CD4-positive, CD25-positive, alpha-beta regulatory T cell (primary cell): ENCODE measurements around the gene IGSF9. TPM values are rescaled to one million over a fixed set of nuclear protein-coding genes. Genes with fewer than 3 reads are reported as not detected.

Experiments
- ATAC-seq, 2 donors: fragments of 150-1000 bp; cut with Tn5 transposase; one replicate each; pipeline ENCODE4 v1.10.0; 2021; ENCODE audit warnings: low read depth in 2 of 2, moderate number of reproducible peaks in 2 of 2, moderate library complexity in 1 of 2
- DNase-seq, 3 donors: peaks; one replicate each; pipeline versions ENCODE4 v3.0.0 to v3.0.0-alpha.2; 2012 to 2022; ENCODE audit warnings: mixed read lengths in 1 of 3
- H3K27ac ChIP-seq: one replicate; pipeline ENCODE4 v1.7.0; 2013; ENCODE audit warnings: mild to moderate bottlenecking, low read length; ENCODE audit not compliant: insufficient read depth, poor library complexity, severe bottlenecking
- H3K27me3 ChIP-seq: one replicate; pipeline ENCODE4 v1.7.0; 2013; ENCODE audit warnings: low read length; ENCODE audit not compliant: control insufficient read depth, insufficient read depth
- H3K36me3 ChIP-seq: one replicate; pipeline ENCODE4 v1.7.0; 2013; ENCODE audit warnings: mild to moderate bottlenecking, low read length, moderate library complexity; ENCODE audit not compliant: control insufficient read depth, insufficient read depth
- H3K4me1 ChIP-seq: 2 replicates; pipeline ENCODE4 v1.7.0; 2013; ENCODE audit warnings: mild to moderate bottlenecking, low read length; ENCODE audit not compliant: insufficient read depth, control insufficient read depth, poor library complexity, severe bottlenecking
- H3K4me3 ChIP-seq: one replicate; pipeline ENCODE4 v1.7.0; 2013; ENCODE audit warnings: low read depth, mild to moderate bottlenecking, low read length, moderate library complexity
- H3K9me3 ChIP-seq, 2 experiments: 1 replicate in 1 of 2; 2 replicates in 1 of 2; pipeline ENCODE4 v1.7.0; 2013; ENCODE audit warnings: low read length in 2 of 2, mild to moderate bottlenecking in 1 of 2, moderate library complexity in 1 of 2; ENCODE audit not compliant: control insufficient read depth in 2 of 2
- H3K27ac Mint-ChIP-seq, 3 donors: one replicate each; pipeline ENCODE4 v1.8.0; 2020 to 2022; ENCODE audit warnings: mild to moderate bottlenecking in 3 of 3, mixed read lengths in 3 of 3, moderate library complexity in 2 of 3
- H3K27me3 Mint-ChIP-seq: one replicate; pipeline ENCODE4 v1.8.0; 2022; ENCODE audit warnings: mild to moderate bottlenecking, mixed read lengths
- H3K36me3 Mint-ChIP-seq: one replicate; pipeline ENCODE4 v1.8.0; 2020; ENCODE audit warnings: mixed read lengths
- H3K4me1 Mint-ChIP-seq, 4 donors: one replicate each; pipeline ENCODE4 v1.8.0; 2020 to 2022; ENCODE audit warnings: mixed read lengths in 4 of 4, mild to moderate bottlenecking in 1 of 4
- H3K4me3 Mint-ChIP-seq, 4 donors: one replicate each; pipeline ENCODE4 v1.8.0; 2020 to 2022; ENCODE audit warnings: mild to moderate bottlenecking in 4 of 4, mixed read lengths in 4 of 4, moderate library complexity in 3 of 4
- H3K9me3 Mint-ChIP-seq, 7 donors: one replicate each; pipeline ENCODE4 v1.8.0; 2020 to 2022; ENCODE audit warnings: mixed read lengths in 7 of 7, mild to moderate bottlenecking in 3 of 7, moderate library complexity in 2 of 7
- polyA plus RNA-seq, 4 donors: library from polyadenylated mRNA; unstranded; fragments of 300-500 nt; fragmentation: Illumina TruSeq; gene quantifications; one replicate each; pipeline ENCODE4 v1.2.3, GENCODE V29; 2021
- total RNA-seq: library from RNA; stranded (reverse); gene quantifications from one replicate; pipeline ENCODE4 v1.2.3, GENCODE V29; 2022

The IGSF9 gene
- total and polyA plus RNA-seq, 5 donors from 2014 or later, result 0.23 TPM; not detected in 4

GRCh38 chr1:159891275-159892157 is 53.9 kb downstream of the IGSF9 start:
- peaks cover 2% of the 10 kb centered on the region for H3K27me3 ChIP-seq

GRCh38 chr1:159890390-159890789 is 55.0 kb downstream of the IGSF9 start:
- Mint-ChIP-seq H3K9me3 (no peaks in the 10 kb centered on the region), H3K36me3 (no peaks in the 10 kb centered on the region), H3K27ac (peak overlapping the region in 1 of 3 donors; percentile 1), H3K27me3 (peaks cover under 1% of the 10 kb centered on the region), H3K4me1 (peaks cover 4 to 19% (median 14%) of the 10 kb centered on the region in 4 donors), H3K4me3 (no peak overlapping the region)
- Histone ChIP-seq H3K27ac (no peak overlapping the region), H3K4me3 (no peak overlapping the region), H3K36me3 (no peaks in the 10 kb centered on the region), H3K9me3 (no peaks in the 10 kb centered on the region), H3K27me3 (peaks cover 2% of the 10 kb centered on the region), H3K4me1 (peaks cover 7% of the 10 kb centered on the region)
- ATAC-seq (no peak), DNase-seq (no peak)

More at GRCh38 chr1:159891275-159892157, 53.9 kb downstream of the IGSF9 start:
- Mint-ChIP-seq H3K27ac (peak overlapping the region; percentile 52 to 73 (median 55)), H3K27me3 (peaks cover 4% of the 10 kb centered on the region), H3K9me3 (no peaks in the 10 kb centered on the region), H3K36me3 (no peaks in the 10 kb centered on the region), H3K4me3 (no peak overlapping the region), H3K4me1 (peaks cover 4 to 19% (median 14%) of the 10 kb centered on the region in 4 donors)
- Histone ChIP-seq H3K9me3 (no peaks in the 10 kb centered on the region), H3K36me3 (no peaks in the 10 kb centered on the region), H3K27ac (no peak overlapping the region), H3K4me3 (no peak overlapping the region), H3K4me1 (peaks cover 7% of the 10 kb centered on the region)
- peak; percentile 55 to 77 (median 67) for DNase-seq
- peak; percentile 88 to 91 for ATAC-seq

DNA sequence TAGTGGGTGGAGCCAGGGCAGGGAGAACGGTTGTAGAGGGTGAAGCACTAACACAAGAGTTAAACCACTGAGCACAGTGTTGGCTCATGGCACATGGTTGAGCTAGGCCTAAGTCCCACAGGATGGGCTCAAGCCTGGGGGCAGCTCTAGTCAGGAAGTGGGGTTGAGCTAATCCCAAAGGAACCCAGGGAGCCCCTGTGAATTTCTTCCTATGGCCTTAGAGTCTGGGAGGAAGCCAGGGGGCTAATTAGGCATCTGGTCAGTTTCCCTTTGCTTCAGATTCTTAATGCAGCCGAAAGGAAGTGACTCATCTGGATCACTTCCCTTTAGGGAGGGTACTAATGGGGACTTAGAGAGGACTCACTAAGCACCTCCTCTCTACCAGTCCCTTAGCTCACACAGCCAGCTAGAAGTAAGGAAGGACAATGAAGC is 55.6 kb downstream of the IGSF9 start:
- ATAC-seq (peak; percentile 41 to 49), DNase-seq (peak in 1 of 3 donors; percentile 47)
- H3K4me1 Mint-ChIP-seq, result peaks cover 4 to 19% (median 14%) of the 10 kb centered on the region in 4 donors
- peak overlapping the region in 2 of 3 donors; percentile 1 to 68 for H3K27ac Mint-ChIP-seq
- H3K36me3 ChIP-seq, result no peaks in the 10 kb centered on the region
- no peaks in the 10 kb centered on the region for H3K27me3 ChIP-seq
- H3K36me3 Mint-ChIP-seq, result no peaks in the 10 kb centered on the region
- H3K27ac ChIP-seq, result no peak overlapping the region
- no peak overlapping the region for H3K4me3 ChIP-seq
- no peaks in the 10 kb centered on the region for H3K9me3 ChIP-seq
- H3K27me3 Mint-ChIP-seq, result no peaks in the 10 kb centered on the region
- H3K4me1 ChIP-seq, result peaks cover 7% of the 10 kb centered on the region
- H3K9me3 Mint-ChIP-seq, result no peaks in the 10 kb centered on the region
- H3K4me3 Mint-ChIP-seq, result peak overlapping the region in 1 of 4 donors; percentile 2

DNA sequence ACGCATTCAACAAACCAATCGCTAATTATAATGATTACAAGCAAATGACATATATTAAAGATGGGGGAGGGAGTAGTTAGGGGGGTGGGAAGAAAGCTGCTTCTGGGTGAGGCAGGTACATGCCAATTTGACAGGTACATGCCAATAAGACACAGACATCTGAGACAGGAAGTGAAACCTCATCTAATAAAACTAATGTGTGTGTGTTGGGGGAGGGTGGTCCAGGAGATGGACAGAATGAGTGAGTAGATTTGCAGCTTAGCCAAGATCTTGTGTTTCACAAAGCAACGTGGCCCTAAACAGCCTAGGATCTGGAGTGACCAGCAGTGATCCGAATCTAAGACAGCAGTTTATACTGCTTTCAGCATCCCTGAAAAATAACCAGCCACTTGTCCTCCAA is 56.2 kb downstream of the IGSF9 start:
- Histone ChIP-seq H3K36me3 (no peaks in the 10 kb centered on the region), H3K27ac (no peak overlapping the region), H3K27me3 (no peaks in the 10 kb centered on the region), H3K4me1 (peaks cover 7% of the 10 kb centered on the region), H3K9me3 (no peaks in the 10 kb centered on the region), H3K4me3 (no peak overlapping the region)
- no peaks in the 10 kb centered on the region for H3K27me3 Mint-ChIP-seq
- ATAC-seq (no peak), DNase-seq (peak in 1 of 3 donors; percentile 35)
- no peaks in the 10 kb centered on the region for H3K9me3 Mint-ChIP-seq
- peaks cover 4 to 19% (median 14%) of the 10 kb centered on the region in 4 donors for H3K4me1 Mint-ChIP-seq
- no peak overlapping the region for H3K4me3 Mint-ChIP-seq
- H3K36me3 Mint-ChIP-seq, result no peaks in the 10 kb centered on the region
- peak overlapping the region in 2 of 3 donors; percentile 9 to 64 for H3K27ac Mint-ChIP-seq

DNA sequence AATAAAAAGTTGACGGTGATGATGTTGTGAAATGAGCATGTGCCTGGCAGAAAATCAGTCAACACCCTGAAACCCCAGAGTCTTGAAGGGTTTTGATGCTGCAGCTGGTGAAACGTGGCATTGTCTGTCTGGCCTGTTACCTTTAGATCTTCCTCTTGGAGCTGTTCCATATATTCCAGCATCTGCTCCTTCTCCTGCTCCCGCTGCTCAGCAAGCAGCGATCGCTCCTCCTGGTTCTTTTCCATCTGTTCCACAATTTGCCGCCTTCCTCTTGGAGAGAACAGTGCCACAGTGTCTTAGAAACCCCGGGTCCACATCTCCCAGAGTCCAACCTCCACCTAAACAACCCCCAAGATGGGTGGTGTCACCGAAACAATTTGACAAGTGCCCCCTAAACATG is 61.1 kb downstream of the IGSF9 start:
- H3K9me3 ChIP-seq, result no peaks in the 10 kb centered on the region
- no peaks in the 10 kb centered on the region for H3K27me3 ChIP-seq
- Mint-ChIP-seq H3K36me3 (no peaks in the 10 kb centered on the region), H3K27ac (no peak overlapping the region), H3K9me3 (no peaks in the 10 kb centered on the region), H3K4me3 (no peak overlapping the region), H3K4me1 (peaks cover 0 to 4% (median 4%) of the 10 kb centered on the region in 4 donors), H3K27me3 (no peaks in the 10 kb centered on the region)
- DNase-seq (no peak), ATAC-seq (no peak)
- H3K36me3 ChIP-seq, result no peaks in the 10 kb centered on the region
- no peak overlapping the region for H3K27ac ChIP-seq
- H3K4me1 ChIP-seq, result no peaks in the 10 kb centered on the region
- H3K4me3 ChIP-seq, result no peak overlapping the region

DNA sequence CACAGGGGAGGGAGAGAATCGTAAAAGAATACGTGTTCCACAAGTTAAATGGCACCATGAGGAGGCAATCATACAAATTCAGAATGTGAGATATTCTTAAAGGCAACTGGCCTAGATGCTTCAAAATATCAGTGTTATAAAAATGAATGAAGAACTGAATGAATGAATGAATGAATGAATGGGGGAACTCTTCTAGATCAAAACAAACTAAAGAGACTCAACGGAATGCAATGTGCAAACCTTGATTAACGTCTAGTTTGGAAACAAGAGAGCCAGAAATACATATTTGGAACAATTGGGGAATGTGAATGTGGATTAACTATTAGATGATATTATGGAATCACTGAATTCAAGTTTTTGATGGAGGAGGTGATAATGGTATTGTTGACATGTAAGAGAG is 62.3 kb downstream of the IGSF9 start:
- Mint-ChIP-seq H3K27ac (no peak overlapping the region), H3K27me3 (no peaks in the 10 kb centered on the region)

DNA sequence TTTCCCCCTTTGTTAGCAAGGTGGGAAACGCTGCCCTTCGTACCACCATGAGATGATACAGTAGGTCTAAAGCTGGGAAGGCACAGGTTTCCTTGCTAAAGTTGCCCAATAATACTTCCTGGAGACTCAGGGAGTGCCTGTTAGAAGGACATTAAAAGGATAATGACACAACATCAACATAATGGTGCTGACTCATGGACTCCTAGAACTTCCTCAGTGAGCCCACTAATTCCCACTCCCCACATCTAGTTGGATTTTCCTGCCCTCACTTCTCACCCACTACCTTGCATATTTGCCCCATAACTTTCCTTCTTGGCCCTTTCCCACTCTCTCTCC is 62.9 kb downstream of the IGSF9 start:
- H3K27me3 ChIP-seq, result no peaks in the 10 kb centered on the region
- no peaks in the 10 kb centered on the region for H3K4me1 ChIP-seq
- DNase-seq, result no peak
- H3K9me3 ChIP-seq, result no peaks in the 10 kb centered on the region
- no peaks in the 10 kb centered on the region for H3K4me1 Mint-ChIP-seq
- H3K4me3 ChIP-seq, result no peak overlapping the region
- H3K9me3 Mint-ChIP-seq, result no peaks in the 10 kb centered on the region
- no peak overlapping the region for H3K27ac ChIP-seq
- no peak overlapping the region for H3K4me3 Mint-ChIP-seq
- no peaks in the 10 kb centered on the region for H3K36me3 ChIP-seq
- no peaks in the 10 kb centered on the region for H3K36me3 Mint-ChIP-seq
- no peak overlapping the region for H3K27ac Mint-ChIP-seq
- H3K27me3 Mint-ChIP-seq, result no peaks in the 10 kb centered on the region
- no peak for ATAC-seq

More for the DNA sequence above, 62.3 kb downstream of the IGSF9 start:
- Mint-ChIP-seq H3K4me1 (no peaks in the 10 kb centered on the region), H3K9me3 (no peaks in the 10 kb centered on the region), H3K36me3 (no peaks in the 10 kb centered on the region), H3K4me3 (no peak overlapping the region)
- H3K4me3 ChIP-seq, result no peak overlapping the region
- H3K27ac ChIP-seq, result no peak overlapping the region
- no peak for ATAC-seq
- DNase-seq, result no peak
- H3K4me1 ChIP-seq, result no peaks in the 10 kb centered on the region
- no peaks in the 10 kb centered on the region for H3K36me3 ChIP-seq
- no peaks in the 10 kb centered on the region for H3K9me3 ChIP-seq
- no peaks in the 10 kb centered on the region for H3K27me3 ChIP-seq
